Kidney (tissue), 14 donors: Measurements from ENCODE around the gene CIPC. TPM values are rescaled to one million over a fixed set of nuclear protein-coding genes. Genes with fewer than 3 reads are reported as not detected.
A peak's percentile ranks its signal among the peaks of the same experiment; 100 is the strongest.

Experiments used
- DNase-seq, 5 donors: peaks; one replicate each; pipeline ENCODE4 v3.0.0-alpha.2; 2013 to 2020
- FAIRE-seq: peaks from 2 replicates; lab custom pipeline; 2012; peaks lifted over from hg19 to GRCh38; lab: Jason Lieb, UNC
- H3K27ac ChIP-seq, 2 donors: one replicate each; pipeline ENCODE4 v1.7.0; 2013; ENCODE audit warnings: low read depth in 2 of 2, low read length in 2 of 2, inconsistent platforms in 1 of 2
- H3K27me3 ChIP-seq: one replicate; pipeline ENCODE4 v1.7.1; 2013; ENCODE audit warnings: low read length, inconsistent platforms; ENCODE audit not compliant: control insufficient read depth, insufficient read depth
- H3K36me3 ChIP-seq, 3 donors: one replicate each; pipeline versions ENCODE4 v1.7.0 to v1.7.1; 2013; ENCODE audit warnings: low read length in 3 of 3, control low read depth in 1 of 3, inconsistent platforms in 1 of 3; ENCODE audit not compliant: insufficient read depth in 3 of 3, control insufficient read depth in 2 of 3
- H3K4me1 ChIP-seq, 3 donors: one replicate each; pipeline versions ENCODE4 v1.7.0 to v1.7.1; 2013; ENCODE audit warnings: low read length in 3 of 3, inconsistent platforms in 1 of 3, low read depth in 1 of 3; ENCODE audit not compliant: control insufficient read depth in 2 of 3, insufficient read depth in 2 of 3
- H3K4me3 ChIP-seq, 3 donors: one replicate each; pipeline versions ENCODE4 v1.7.0 to v1.8.1; 2013; ENCODE audit warnings: low read length in 3 of 3, control low read depth in 1 of 3, inconsistent platforms in 1 of 3
- H3K9ac ChIP-seq, 3 donors: one replicate each; pipeline versions ENCODE4 v1.7.0 to v1.7.1; 2013; ENCODE audit warnings: low read length in 3 of 3, control low read depth in 1 of 3, inconsistent platforms in 1 of 3
- H3K9me3 ChIP-seq, 3 donors: one replicate each; pipeline versions ENCODE4 v1.7.0 to v1.7.1; 2013; ENCODE audit warnings: low read length in 3 of 3, control low read depth in 1 of 3, inconsistent platforms in 1 of 3; ENCODE audit not compliant: control insufficient read depth in 2 of 3, insufficient read depth in 1 of 3
- intact Hi-C: fragments of 100-400 bp; cut with DNase I; formaldehyde crosslinking; loops from one replicate; pipeline ENCODE4 v1.11.1; 2022
- polyA plus RNA-seq: library from polyadenylated mRNA; stranded (reverse); fragments of 350-450 nt; fragmentation: Illumina TruSeq; extraction: RNeasy Lipid Tissue Mini Kit (QIAGEN cat#74804); gene quantifications from one replicate; pipeline ENCODE4 v1.2.3, GENCODE V29; 2014; ENCODE audit warnings: low read depth, low replicate concordance; ENCODE audit not compliant: insufficient read depth
- total RNA-seq: library from RNA; stranded (reverse); fragmentation: NEBNext Ultra II Directional; extraction: Animal tissue kit (Norgen Biotek cat#: 25700); gene quantifications from one replicate; pipeline ENCODE4 v1.2.1, GENCODE V29; 2021
- TF ChIP-seq, protein P1 (sequence below): IDR thresholded peaks from 3 replicates; pipeline ENCODE4 v1.5.1; 2012; ENCODE audit warnings: mild to moderate bottlenecking, moderate library complexity, borderline replicate concordance; ENCODE audit not compliant: insufficient read depth; ENCODE audit errors: extremely low read depth
- donor health status: control.
- donor health status: control.
- donor health status: control.
- donor health status: control.
- donor health status: control.
- donor health status: DM: yes; HTN: yes; CAD: no.
- donor health status: Normal renal cell carcinoma (clear cell type).

CIPC gene
- total and polyA plus RNA-seq, 2 donors from 2014 or later, result 12.8 to 23.5 TPM

DNA sequence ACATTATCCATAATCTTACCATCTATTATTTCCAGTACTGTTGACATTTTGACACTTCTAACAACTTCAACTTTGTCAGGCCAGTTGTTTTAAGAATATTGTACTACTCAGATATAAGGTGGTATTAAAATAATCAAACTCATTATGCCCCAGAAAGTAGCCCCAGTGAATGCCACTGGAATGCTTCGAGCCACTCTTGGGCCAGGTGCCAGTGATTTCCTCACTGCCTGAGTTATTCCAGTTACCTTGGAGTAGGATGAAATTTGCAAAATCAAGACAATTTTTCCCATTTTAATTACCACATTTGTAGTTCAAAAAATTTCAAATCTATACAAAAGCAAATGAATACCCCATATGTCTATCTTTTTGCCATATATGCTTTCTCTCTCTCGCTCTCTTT, 9.2 kb downstream of the CIPC start:
- intact Hi-C loops, result no loop called here
- H3K4me3 ChIP-seq, result no peak overlapping the region
- H3K9me3 ChIP-seq, result no peaks in the 10 kb centered on the region
- H3K36me3 ChIP-seq, result peaks cover 0 to 27% (median 14%) of the 10 kb centered on the region in 3 donors
- TF ChIP-seq, protein P1, sequence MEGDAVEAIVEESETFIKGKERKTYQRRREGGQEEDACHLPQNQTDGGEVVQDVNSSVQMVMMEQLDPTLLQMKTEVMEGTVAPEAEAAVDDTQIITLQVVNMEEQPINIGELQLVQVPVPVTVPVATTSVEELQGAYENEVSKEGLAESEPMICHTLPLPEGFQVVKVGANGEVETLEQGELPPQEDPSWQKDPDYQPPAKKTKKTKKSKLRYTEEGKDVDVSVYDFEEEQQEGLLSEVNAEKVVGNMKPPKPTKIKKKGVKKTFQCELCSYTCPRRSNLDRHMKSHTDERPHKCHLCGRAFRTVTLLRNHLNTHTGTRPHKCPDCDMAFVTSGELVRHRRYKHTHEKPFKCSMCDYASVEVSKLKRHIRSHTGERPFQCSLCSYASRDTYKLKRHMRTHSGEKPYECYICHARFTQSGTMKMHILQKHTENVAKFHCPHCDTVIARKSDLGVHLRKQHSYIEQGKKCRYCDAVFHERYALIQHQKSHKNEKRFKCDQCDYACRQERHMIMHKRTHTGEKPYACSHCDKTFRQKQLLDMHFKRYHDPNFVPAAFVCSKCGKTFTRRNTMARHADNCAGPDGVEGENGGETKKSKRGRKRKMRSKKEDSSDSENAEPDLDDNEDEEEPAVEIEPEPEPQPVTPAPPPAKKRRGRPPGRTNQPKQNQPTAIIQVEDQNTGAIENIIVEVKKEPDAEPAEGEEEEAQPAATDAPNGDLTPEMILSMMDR, result no peak
- H3K4me1 ChIP-seq, result peaks cover 0 to 15% (median 8%) of the 10 kb centered on the region in 3 donors
- no peak overlapping the region for H3K27ac ChIP-seq
- H3K27me3 ChIP-seq, result no peaks in the 10 kb centered on the region
- no peak for DNase-seq
- no peak overlapping the region for H3K9ac ChIP-seq
- FAIRE-seq, result no peak

DNA sequence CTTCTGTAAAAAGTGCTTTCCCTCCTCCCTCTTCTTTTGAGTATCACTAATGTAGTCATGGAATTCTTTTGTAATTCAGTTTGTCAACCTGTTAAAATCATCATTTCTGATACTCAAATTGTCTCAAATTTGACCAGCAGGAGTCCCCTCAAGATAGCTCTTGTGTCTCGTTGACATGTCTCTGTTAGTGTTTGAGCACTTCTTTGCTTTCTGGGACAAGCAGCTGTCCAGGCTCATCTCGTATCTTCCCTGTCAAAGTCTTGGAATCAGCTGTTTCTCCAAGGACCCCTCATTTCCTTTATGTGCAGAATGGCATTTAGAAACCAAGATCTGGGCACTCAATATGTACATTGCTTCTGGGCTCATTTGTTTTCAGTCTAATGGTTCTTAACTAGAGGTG, 10.7 kb downstream of the CIPC start:
- Histone ChIP-seq H3K9me3 (no peaks in the 10 kb centered on the region), H3K9ac (no peak overlapping the region), H3K4me1 (peaks cover 0 to 15% (median 8%) of the 10 kb centered on the region in 3 donors), H3K4me3 (no peak overlapping the region), H3K27ac (no peak overlapping the region), H3K27me3 (no peaks in the 10 kb centered on the region), H3K36me3 (peaks cover 0 to 35% (median 19%) of the 10 kb centered on the region in 3 donors)
- no peak for DNase-seq
- no peak for FAIRE-seq
- TF ChIP-seq, protein P1, result no peak
- intact Hi-C loops, result no loop called here

DNA sequence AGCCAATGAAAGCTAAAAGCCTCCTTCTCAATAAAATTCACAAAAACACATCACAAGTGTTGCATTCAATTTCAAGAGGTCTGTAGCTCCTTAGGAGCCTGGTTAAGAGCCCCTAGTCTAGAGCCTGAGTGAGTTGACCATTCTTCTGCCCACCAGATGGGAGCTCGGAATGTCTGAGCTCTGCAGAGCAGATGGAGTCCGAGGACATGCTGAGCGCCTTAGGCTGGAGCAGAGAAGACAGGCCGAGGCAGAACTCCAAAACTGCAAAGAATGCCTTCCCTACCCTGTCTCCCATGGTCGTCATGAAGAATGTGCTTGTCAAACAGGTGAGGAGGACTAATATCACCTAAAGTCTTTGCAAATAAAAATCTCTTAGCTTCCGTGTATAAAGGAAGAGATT, 11.6 kb downstream of the CIPC start:
- H3K27me3 ChIP-seq, result no peaks in the 10 kb centered on the region
- H3K9me3 ChIP-seq, result no peaks in the 10 kb centered on the region
- intact Hi-C loops, result no loop called here
- peak in 1 of 5 donors; percentile 7 for DNase-seq
- peaks cover 0 to 8% (median 6%) of the 10 kb centered on the region in 3 donors for H3K4me1 ChIP-seq
- no peak for FAIRE-seq
- TF ChIP-seq, protein P1, result no peak
- no peak overlapping the region for H3K9ac ChIP-seq
- H3K4me3 ChIP-seq, result no peak overlapping the region
- peaks cover 0 to 44% (median 24%) of the 10 kb centered on the region in 3 donors for H3K36me3 ChIP-seq
- H3K27ac ChIP-seq, result no peak overlapping the region

DNA sequence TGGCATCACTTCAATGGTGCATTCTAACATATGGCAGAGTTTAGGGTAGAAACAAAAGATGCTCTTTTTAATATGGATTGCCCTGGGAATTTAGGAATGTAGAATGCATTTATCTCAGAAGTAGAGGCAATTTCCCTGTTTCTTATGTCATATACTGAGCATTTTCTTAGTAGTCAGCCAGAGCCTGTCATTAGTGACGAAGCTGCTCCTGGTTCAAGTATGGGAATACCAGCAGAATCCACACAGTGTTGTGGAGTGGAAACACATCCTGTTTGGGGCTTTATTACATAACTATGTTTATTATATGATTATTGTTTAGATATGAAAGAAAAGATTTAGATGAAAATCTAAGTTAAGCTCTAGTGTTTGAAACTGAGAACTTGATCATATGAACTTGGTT, 12.2 kb downstream of the CIPC start:
- intact Hi-C loops, result no loop called here
- Histone ChIP-seq H3K9ac (no peak overlapping the region), H3K4me1 (peaks cover 0 to 8% (median 5%) of the 10 kb centered on the region in 3 donors), H3K27me3 (no peaks in the 10 kb centered on the region), H3K36me3 (peaks cover 0 to 50% (median 26%) of the 10 kb centered on the region in 3 donors), H3K4me3 (no peak overlapping the region), H3K9me3 (no peaks in the 10 kb centered on the region), H3K27ac (no peak overlapping the region)
- FAIRE-seq (no peak), DNase-seq (no peak)
- TF ChIP-seq, protein P1, result no peak
